Ramos (cell line): Measurements from ENCODE around the gene ZMYND8.

Experiments
- in situ Hi-C: fragments of 300-500 bp; cut with MboI; formaldehyde crosslinking; loops from one replicate; pipeline ENCODE4 v1.14.3; 2022; ENCODE audit warnings: low sequenced_read_pairs; ENCODE audit not compliant: unreplicated experiment

Gene ZMYND8

GRCh38 chr20:47355489-47356219, 845 bp downstream of the ZMYND8 start:
- in situ Hi-C loops, result no loop called here

GRCh38 chr20:47354714-47355488, 1.6 kb downstream of the ZMYND8 start:
- in situ Hi-C loops, result no loop called here

GRCh38 chr20:47354464-47354713, 2.1 kb downstream of the ZMYND8 start:
- in situ Hi-C loops, result no loop called here

- in situ Hi-C loops, result no loop called here
Observed at GRCh38 chr20:47353692-47354463, 2.6 kb downstream of the ZMYND8 start.

- in situ Hi-C loops, result no loop called here
Observed at GRCh38 chr20:47353239-47353691, 3.2 kb downstream of the ZMYND8 start.

GRCh38 chr20:47352332-47353238, 3.9 kb downstream of the ZMYND8 start:
- in situ Hi-C loops, result no loop called here

GRCh38 chr20:47351643-47352331, 4.7 kb downstream of the ZMYND8 start:
- in situ Hi-C loops, result no loop called here

GRCh38 chr20:47350691-47351545, 5.6 kb downstream of the ZMYND8 start:
- in situ Hi-C loops, result no loop called here

- in situ Hi-C loops, result no loop called here
Observed at GRCh38 chr20:47350181-47350550, 6.3 kb downstream of the ZMYND8 start.

GRCh38 chr20:47349365-47350180, 6.9 kb downstream of the ZMYND8 start:
- in situ Hi-C loops, result no loop called here

- in situ Hi-C loops, result no loop called here
Observed at GRCh38 chr20:47348539-47349142, 7.9 kb downstream of the ZMYND8 start.

GRCh38 chr20:47347661-47348435, 8.7 kb downstream of the ZMYND8 start:
- in situ Hi-C loops, result no loop called here

GRCh38 chr20:47346172-47346571, 10.3 kb downstream of the ZMYND8 start:
- in situ Hi-C loops, result no loop called here

GRCh38 chr20:47345214-47345613, 11.3 kb downstream of the ZMYND8 start:
- in situ Hi-C loops, result no loop called here

- in situ Hi-C loops, result no loop called here
Observed at GRCh38 chr20:47343007-47343472, 13.5 kb downstream of the ZMYND8 start.

- in situ Hi-C loops, result no loop called here
Observed at GRCh38 chr20:47338131-47338628, 18.3 kb downstream of the ZMYND8 start.
